Glomerular endothelial cell (primary cell): ENCODE data around the gene NECAB2. TPM values are rescaled to one million over a fixed set of nuclear protein-coding genes. Genes with fewer than 3 reads are reported as not detected.

ENCODE experiments used
- DNase-seq: peaks from one replicate; pipeline ENCODE4 v3.0.0-alpha.2; 2011; ENCODE audit warnings: low read depth, low spot score; ENCODE audit errors: extremely low read depth
- total RNA-seq: library from RNA; depleted of rRNA; stranded (reverse); fragments of >200 nt; gene quantifications from 2 replicates; pipeline ENCODE4 v1.2.3, GENCODE V29; 2015

Gene NECAB2
- total RNA-seq, 1 donor from 2014 or later = not detected

DNA sequence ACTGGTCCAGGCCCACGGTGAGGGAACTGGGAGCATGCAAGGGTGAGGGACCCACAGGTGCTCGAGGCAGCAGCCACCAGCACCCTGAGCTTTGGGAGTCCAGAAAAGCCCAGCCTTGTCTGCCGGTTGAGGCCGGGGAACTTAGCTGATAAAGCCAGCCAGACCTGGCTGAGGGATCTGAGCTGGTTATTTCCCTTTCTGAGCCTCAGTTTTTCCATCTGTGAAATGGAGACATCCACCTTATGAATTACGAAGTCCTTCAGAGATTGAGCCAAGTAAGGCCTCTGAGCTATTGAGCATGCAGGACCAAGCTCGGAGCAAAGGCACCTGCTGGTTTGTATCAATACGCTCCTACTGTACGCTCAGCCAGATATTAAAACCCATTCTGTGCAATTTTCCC lies 13.8 kb downstream of the NECAB2 start:
- no peak for DNase-seq

DNA sequence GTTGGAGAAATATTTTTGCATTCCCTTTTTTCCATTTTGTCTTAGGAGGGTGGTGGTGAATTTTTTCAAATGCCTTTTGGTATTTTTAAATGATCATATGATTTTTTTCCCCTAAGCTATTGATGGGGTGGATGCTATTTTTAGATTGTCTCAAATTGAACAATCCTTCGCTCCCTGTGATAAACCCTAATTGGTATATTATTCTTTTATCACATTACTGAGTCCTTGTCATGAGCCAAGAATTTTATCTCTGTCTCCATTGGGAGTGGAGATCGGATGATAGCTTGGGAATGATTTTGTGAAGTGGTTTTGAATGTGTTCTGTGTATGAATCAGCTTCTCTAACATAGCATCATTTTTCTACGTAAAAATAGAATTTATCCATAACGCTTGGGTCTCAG lies 15.4 kb downstream of the NECAB2 start:
- DNase-seq = no peak

DNA sequence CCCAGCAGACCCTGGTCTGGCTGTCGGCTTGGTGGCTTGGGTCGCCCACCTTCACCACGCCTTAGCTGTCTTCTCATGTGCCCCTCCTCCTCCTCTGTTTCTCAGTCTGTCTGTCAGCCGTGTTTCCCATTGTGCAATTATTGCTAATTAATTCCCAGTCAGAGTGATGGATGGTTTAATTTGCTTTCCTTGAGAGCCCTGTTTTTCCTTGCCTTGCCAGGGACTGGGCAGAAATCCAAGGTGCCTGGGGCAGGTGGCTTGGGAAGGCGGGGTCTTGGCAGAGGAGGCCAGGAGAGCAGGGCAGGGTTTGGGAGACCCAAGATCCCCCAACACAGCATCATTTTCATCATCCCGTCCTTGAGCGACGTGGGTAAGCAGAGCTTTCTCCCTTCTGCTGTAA lies 21.3 kb downstream of the NECAB2 start:
- no peak for DNase-seq

- DNase-seq = no peak
Observed at GRCh38 chr16:83990492-83990891, 22.4 kb downstream of the NECAB2 start.

GRCh38 chr16:83992624-83993023 lies 24.6 kb downstream of the NECAB2 start:
- DNase-seq = no peak

- DNase-seq = no peak
Observed at GRCh38 chr16:83994087-83994486, 26.0 kb downstream of the NECAB2 start.

GRCh38 chr16:83994703-83995102 lies 26.7 kb downstream of the NECAB2 start:
- DNase-seq = no peak

DNA sequence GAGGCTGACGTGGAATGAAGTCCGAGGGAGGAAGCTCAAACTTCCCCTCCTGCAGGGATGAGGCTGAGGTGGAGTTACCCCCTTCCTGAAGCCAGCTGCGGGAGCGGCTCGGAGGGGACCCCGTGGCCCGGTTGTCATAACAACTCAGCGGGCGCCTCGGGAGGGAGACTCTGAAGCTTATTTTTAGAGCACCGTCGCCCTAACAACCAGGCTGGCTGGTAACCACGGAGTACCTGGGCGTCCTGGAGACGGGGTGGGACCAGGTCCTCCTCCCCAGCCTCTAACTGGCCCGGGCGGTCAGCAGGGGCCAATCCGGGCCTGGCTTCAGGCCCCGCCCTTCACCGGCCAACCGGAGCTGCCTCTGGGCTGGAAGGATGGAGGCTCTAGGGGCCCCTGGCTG lies 27.7 kb downstream of the NECAB2 start:
- DNase-seq = no peak

DNA sequence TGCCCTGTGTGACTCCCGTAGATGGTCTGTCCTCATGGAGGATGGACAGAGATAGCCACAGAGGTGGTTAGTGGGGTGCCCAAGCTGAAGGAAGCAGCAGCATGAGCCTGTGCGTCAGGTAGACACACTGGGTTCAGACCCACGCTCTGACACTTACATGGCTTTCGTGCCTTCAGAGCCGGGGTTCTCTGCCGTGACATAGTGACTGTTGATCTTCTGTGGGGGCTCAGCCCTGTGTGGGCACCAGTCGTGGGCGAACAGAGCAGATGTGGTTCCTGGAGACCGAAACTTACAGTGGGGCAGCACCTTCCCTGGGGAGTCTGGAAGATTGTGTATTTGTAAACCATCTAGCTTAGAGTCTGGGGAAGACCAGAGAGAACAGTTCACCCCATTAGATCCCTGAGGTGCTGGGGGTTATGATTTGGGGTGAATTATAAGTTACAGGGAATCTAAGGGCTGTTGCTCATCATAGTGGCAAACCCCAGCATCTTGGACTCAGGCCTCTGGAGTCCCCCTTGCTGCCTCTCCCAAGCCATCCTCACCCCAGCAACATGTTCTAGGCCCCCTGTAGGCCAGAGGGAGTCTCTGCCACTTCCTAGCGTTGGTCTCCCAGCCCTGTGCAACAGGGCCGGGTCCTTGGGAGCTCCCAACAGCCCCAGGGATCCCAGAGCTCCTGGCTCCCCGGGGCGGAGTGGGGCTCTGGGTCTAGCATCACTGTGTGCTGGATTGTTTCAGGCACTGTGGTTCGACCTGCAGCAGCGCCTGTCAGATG lies 28.6 kb downstream of the NECAB2 start:
- DNase-seq = no peak

DNA sequence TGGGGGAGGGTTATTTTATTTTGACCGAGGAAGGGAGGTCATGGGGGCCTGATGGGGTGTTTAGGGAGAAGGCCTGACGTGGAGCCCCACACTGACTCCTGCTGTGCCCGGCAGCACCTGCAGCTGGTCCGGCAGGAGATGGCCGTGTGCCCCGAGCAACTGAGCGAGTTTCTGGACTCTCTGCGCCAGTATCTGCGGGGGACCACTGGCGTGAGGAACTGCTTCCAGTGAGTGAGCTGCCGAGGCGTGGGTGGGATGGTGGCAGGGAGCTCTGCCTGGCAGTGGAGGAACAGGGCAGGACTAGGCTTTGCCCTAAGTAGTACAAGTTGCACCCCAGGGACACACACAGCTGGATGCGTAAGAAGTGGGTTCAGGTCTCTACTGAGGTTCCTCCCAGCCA lies 30.0 kb downstream of the NECAB2 start:
- no peak for DNase-seq

GRCh38 chr16:84000989-84001642 lies 33.1 kb downstream of the NECAB2 start:
- DNase-seq = no peak

GRCh38 chr16:84001726-84002125 lies 33.7 kb downstream of the NECAB2 start:
- no peak for DNase-seq

GRCh38 chr16:84003038-84003437 lies 35.0 kb downstream of the NECAB2 start:
- DNase-seq = no peak

GRCh38 chr16:84004442-84004841 lies 36.4 kb downstream of the NECAB2 start:
- no peak for DNase-seq

- DNase-seq = no peak
Observed at GRCh38 chr16:84005391-84005790, 37.3 kb downstream of the NECAB2 start.

DNA sequence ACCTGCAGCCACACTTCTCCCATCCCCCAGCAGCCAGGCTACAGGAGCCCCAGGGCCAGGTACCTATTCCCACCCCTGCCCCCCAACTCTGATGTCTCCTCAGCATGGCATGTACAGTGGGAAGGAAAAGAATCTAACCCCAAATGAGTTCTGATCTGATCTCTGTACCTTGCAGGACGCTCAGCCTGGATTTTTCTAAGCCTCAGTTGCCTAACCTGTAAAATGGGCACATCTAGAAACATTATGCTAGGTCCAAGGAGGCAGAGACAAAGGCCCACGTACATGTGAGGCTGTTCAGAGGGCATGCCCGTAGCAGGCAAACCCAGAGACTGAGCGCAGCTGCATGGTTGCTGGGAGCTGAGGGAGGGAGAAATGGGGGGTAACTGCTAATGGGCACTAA lies 39.5 kb downstream of the NECAB2 start:
- DNase-seq = no peak

DNA sequence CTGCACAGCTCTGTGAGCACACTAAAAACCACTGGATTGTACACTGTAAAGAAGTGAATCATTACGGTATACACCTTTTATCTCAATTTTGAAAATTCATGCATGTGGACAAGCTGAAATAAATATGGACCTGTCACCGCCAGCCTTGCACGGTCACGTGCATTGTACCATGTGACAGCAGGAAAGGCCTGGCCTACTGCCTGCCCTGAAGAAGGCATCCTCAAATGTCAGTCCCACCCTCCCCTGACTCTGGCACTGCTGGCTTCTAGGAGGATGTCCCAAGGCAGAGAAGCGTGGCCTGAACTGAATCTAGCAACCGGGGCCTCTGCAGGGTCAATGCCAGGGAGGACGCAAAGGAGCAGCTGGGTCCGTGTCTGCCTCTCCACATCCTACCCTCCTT lies 39.9 kb downstream of the NECAB2 start:
- DNase-seq = no peak

DNA sequence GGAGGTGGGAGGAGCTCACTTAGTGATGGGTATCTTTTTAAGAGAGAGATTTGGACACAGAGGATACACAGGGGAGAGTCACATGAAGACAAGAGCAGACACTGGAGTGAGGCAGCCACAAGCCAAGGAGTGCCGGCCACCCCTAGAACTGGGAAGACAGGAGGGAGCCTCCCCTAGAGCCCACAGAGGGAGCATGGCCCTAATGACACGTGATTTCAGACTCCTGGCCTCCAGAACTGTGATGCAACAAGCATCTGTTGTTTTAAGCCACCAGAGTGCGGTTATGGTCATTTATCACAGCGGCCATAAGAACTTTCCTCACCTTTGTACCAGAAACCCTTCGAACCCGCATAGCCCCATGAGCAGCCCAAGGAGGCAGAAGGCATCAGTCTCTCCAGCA lies 41.2 kb downstream of the NECAB2 start:
- DNase-seq = no peak

DNA sequence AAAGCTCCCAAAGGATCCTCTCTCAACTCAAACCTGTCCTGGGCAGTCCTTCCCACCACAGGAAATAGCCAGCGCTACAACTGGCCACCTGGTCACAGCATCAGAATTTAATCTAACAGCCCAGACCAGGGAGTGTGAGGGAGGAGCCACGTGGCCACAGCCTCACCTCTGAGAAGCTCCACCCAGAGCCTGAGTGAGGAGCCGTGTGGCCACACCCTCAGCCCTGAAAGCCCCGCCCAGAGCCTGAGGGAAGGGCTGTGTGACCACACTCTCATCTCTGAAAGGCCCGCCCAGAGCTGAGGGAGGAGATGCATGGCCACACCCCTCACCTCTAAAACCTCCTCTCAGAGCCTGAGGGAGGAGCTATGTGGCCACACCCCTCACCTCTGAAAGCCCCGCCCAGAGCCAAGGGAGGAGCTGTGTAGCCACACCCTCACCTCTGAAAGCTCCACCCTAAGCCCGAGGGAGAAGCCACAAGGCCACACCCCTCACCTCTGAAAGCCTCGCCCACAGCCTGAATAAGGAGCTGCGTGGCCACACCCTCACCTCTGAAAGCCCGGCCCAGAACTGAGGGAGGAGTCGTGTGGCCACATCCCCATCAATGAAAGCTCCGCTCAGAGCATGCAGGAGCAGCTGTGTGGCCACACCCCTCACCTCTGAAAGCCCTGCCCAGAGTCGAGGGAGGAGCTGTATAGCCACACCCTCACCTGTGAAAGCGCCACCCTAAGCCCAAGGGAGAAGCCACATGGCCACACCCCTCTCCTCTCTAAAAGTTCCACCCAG lies 45.9 kb downstream of the NECAB2 start:
- no peak for DNase-seq

- no peak for DNase-seq
Observed at GRCh38 chr16:84014570-84015327, 46.7 kb downstream of the NECAB2 start.

GRCh38 chr16:84015399-84015798 lies 47.4 kb downstream of the NECAB2 start:
- no peak for DNase-seq
